ENCODE data around the gene THY1.
A peak's percentile ranks its signal among the peaks of the same experiment; 100 is the strongest.
"Not testable (repeated sequence)": the region's sequence is repeated elsewhere in the genome, so short reads cannot be mapped to it uniquely, and the experiment has no call there.

Gene THY1

GRCh38 chr11:119384332-119384731 lies 38.6 kb downstream of the THY1 start:
- Mint-ChIP-seq H3K9me3 (no peaks in the 10 kb centered on the region), H3K27ac (ENCODE audit: low read depth) (no peak overlapping the region), H3K36me3 (ENCODE audit: insufficient read depth) (peaks cover 4% of the 10 kb centered on the region), H3K4me3 (no peak overlapping the region), H3K4me1 (no peaks in the 10 kb centered on the region), H3K27me3 (peaks cover under 1% of the 10 kb centered on the region)
- DNase-seq (ENCODE audit: low spot score in 2 of 2) (no peak), ATAC-seq (replicated peaks; ENCODE audit: extremely low read depth, poor library complexity, severe bottlenecking) (no peak)

- not testable (repeated sequence) for H3K4me3 Mint-ChIP-seq; ATAC-seq (replicated peaks; ENCODE audit: extremely low read depth, poor library complexity, severe bottlenecking)
Observed at GRCh38 chr11:119382513-119382912, 40.5 kb downstream of the THY1 start.

GRCh38 chr11:119382101-119382500 lies 40.9 kb downstream of the THY1 start:
- Mint-ChIP-seq H3K4me3 (no peak overlapping the region), H3K36me3 (ENCODE audit: insufficient read depth) (peaks cover 6% of the 10 kb centered on the region)

More at GRCh38 chr11:119382513-119382912, 40.5 kb downstream of the THY1 start:
- not testable (repeated sequence) for H3K4me1 Mint-ChIP-seq; DNase-seq (ENCODE audit: low spot score in 2 of 2); H3K9me3 Mint-ChIP-seq; H3K27ac Mint-ChIP-seq (ENCODE audit: low read depth); H3K36me3 Mint-ChIP-seq (ENCODE audit: insufficient read depth); H3K27me3 Mint-ChIP-seq

GRCh38 chr11:119381181-119381988 lies 41.6 kb downstream of the THY1 start, which contains the start of gene USP2:
TSS of gene USP2 (minus strand) at chr11:119381690. CDS start at chr11:119373480, 8,210 bp downstream.
- no peaks in the 10 kb centered on the region for H3K4me1 Mint-ChIP-seq
- peaks cover 6% of the 10 kb centered on the region for H3K36me3 Mint-ChIP-seq (ENCODE audit: insufficient read depth)

More at GRCh38 chr11:119382101-119382500, 40.9 kb downstream of the THY1 start:
- Mint-ChIP-seq H3K27me3 (no peaks in the 10 kb centered on the region), H3K27ac (ENCODE audit: low read depth) (no peak overlapping the region), H3K9me3 (no peaks in the 10 kb centered on the region), H3K4me1 (no peaks in the 10 kb centered on the region)
- DNase-seq (ENCODE audit: low spot score in 2 of 2), result no peak
- ATAC-seq (replicated peaks; ENCODE audit: extremely low read depth, poor library complexity, severe bottlenecking), result no peak

GRCh38 chr11:119380827-119381180 lies 42.2 kb downstream of the THY1 start:
- no peaks in the 10 kb centered on the region for H3K4me1 Mint-ChIP-seq
- no peak for DNase-seq (ENCODE audit: low spot score in 2 of 2)
- H3K36me3 Mint-ChIP-seq (ENCODE audit: insufficient read depth), result peaks cover 6% of the 10 kb centered on the region
- H3K4me3 Mint-ChIP-seq, result no peak overlapping the region
- H3K9me3 Mint-ChIP-seq, result no peaks in the 10 kb centered on the region
- H3K27me3 Mint-ChIP-seq, result no peaks in the 10 kb centered on the region
- ATAC-seq (replicated peaks; ENCODE audit: extremely low read depth, poor library complexity, severe bottlenecking), result no peak
- no peak overlapping the region for H3K27ac Mint-ChIP-seq (ENCODE audit: low read depth)

More at GRCh38 chr11:119381181-119381988, 41.6 kb downstream of the THY1 start, which contains the start of gene USP2:
- DNase-seq (ENCODE audit: low spot score in 2 of 2), result peak; percentile 98
- Mint-ChIP-seq H3K9me3 (no peaks in the 10 kb centered on the region), H3K27me3 (no peaks in the 10 kb centered on the region), H3K27ac (ENCODE audit: low read depth) (no peak within 1 kb of the TSS), H3K4me3 (no peak within 1 kb of the TSS)
- ATAC-seq (replicated peaks; ENCODE audit: extremely low read depth, poor library complexity, severe bottlenecking), result peak; percentile 99

GRCh38 chr11:119380160-119380826 lies 42.7 kb downstream of the THY1 start:
- Mint-ChIP-seq H3K36me3 (ENCODE audit: insufficient read depth) (peaks cover 6% of the 10 kb centered on the region), H3K9me3 (no peaks in the 10 kb centered on the region), H3K4me1 (no peaks in the 10 kb centered on the region), H3K27ac (ENCODE audit: low read depth) (no peak overlapping the region), H3K27me3 (no peaks in the 10 kb centered on the region), H3K4me3 (no peak overlapping the region)
- ATAC-seq (replicated peaks; ENCODE audit: extremely low read depth, poor library complexity, severe bottlenecking) (no peak), DNase-seq (ENCODE audit: low spot score in 2 of 2) (no peak)

GRCh38 chr11:119378851-119379465 lies 44.0 kb downstream of the THY1 start:
- H3K9me3 Mint-ChIP-seq, result no peaks in the 10 kb centered on the region
- H3K4me1 Mint-ChIP-seq, result peaks cover 3% of the 10 kb centered on the region
- H3K4me3 Mint-ChIP-seq, result no peak overlapping the region
- peaks cover 9% of the 10 kb centered on the region for H3K36me3 Mint-ChIP-seq (ENCODE audit: insufficient read depth)
- DNase-seq (ENCODE audit: low spot score in 2 of 2) (no peak), ATAC-seq (replicated peaks; ENCODE audit: extremely low read depth, poor library complexity, severe bottlenecking) (no peak)
- H3K27ac Mint-ChIP-seq (ENCODE audit: low read depth), result peak overlapping the region; percentile 68
- H3K27me3 Mint-ChIP-seq, result no peaks in the 10 kb centered on the region

GRCh38 chr11:119377961-119378667 lies 44.9 kb downstream of the THY1 start:
- ATAC-seq (replicated peaks; ENCODE audit: extremely low read depth, poor library complexity, severe bottlenecking) (no peak), DNase-seq (ENCODE audit: low spot score in 2 of 2) (no peak)
- no peak overlapping the region for H3K27ac Mint-ChIP-seq (ENCODE audit: low read depth)
- no peak overlapping the region for H3K4me3 Mint-ChIP-seq
- no peaks in the 10 kb centered on the region for H3K9me3 Mint-ChIP-seq
- H3K27me3 Mint-ChIP-seq, result no peaks in the 10 kb centered on the region
- H3K36me3 Mint-ChIP-seq (ENCODE audit: insufficient read depth), result peaks cover 9% of the 10 kb centered on the region
- peaks cover 11% of the 10 kb centered on the region for H3K4me1 Mint-ChIP-seq

- DNase-seq (ENCODE audit: low spot score in 2 of 2), result no peak
- ATAC-seq (replicated peaks; ENCODE audit: extremely low read depth, poor library complexity, severe bottlenecking), result no peak
- no peaks in the 10 kb centered on the region for H3K9me3 Mint-ChIP-seq
- no peak overlapping the region for H3K4me3 Mint-ChIP-seq
- H3K27me3 Mint-ChIP-seq, result no peaks in the 10 kb centered on the region
- peaks cover 9% of the 10 kb centered on the region for H3K36me3 Mint-ChIP-seq (ENCODE audit: insufficient read depth)
- no peak overlapping the region for H3K27ac Mint-ChIP-seq (ENCODE audit: low read depth)
- H3K4me1 Mint-ChIP-seq, result peaks cover 11% of the 10 kb centered on the region
Observed at GRCh38 chr11:119377112-119377901, 45.7 kb downstream of the THY1 start.

GRCh38 chr11:119376197-119376847 lies 46.6 kb downstream of the THY1 start:
- Mint-ChIP-seq H3K4me1 (peaks cover 11% of the 10 kb centered on the region), H3K9me3 (no peaks in the 10 kb centered on the region), H3K36me3 (ENCODE audit: insufficient read depth) (peaks cover 6% of the 10 kb centered on the region), H3K27ac (ENCODE audit: low read depth) (no peak overlapping the region), H3K27me3 (no peaks in the 10 kb centered on the region), H3K4me3 (no peak overlapping the region)
- DNase-seq (ENCODE audit: low spot score in 2 of 2), result peak in 1 of 2 donors; percentile 2
- ATAC-seq (replicated peaks; ENCODE audit: extremely low read depth, poor library complexity, severe bottlenecking), result no peak

GRCh38 chr11:119375337-119376196 lies 47.4 kb downstream of the THY1 start:
- H3K36me3 Mint-ChIP-seq (ENCODE audit: insufficient read depth), result peaks cover 5% of the 10 kb centered on the region
- peaks cover 13% of the 10 kb centered on the region for H3K4me1 Mint-ChIP-seq

More at GRCh38 chr11:119375337-119376196, 47.4 kb downstream of the THY1 start:
- H3K27ac Mint-ChIP-seq (ENCODE audit: low read depth), result no peak overlapping the region
- no peaks in the 10 kb centered on the region for H3K9me3 Mint-ChIP-seq
- H3K4me3 Mint-ChIP-seq, result no peak overlapping the region
- H3K27me3 Mint-ChIP-seq, result no peaks in the 10 kb centered on the region
- DNase-seq (ENCODE audit: low spot score in 2 of 2) (no peak), ATAC-seq (replicated peaks; ENCODE audit: extremely low read depth, poor library complexity, severe bottlenecking) (no peak)

Data from central memory CD8-positive, alpha-beta T cell (primary cell).